Measurements from ENCODE around the gene TRAF3IP1.
A peak's percentile ranks its signal among the peaks of the same experiment; 100 is the strongest.
"Not testable (repeated sequence)": the region's sequence is repeated elsewhere in the genome, so short reads cannot be mapped to it uniquely, and the experiment has no call there.

The TRAF3IP1 gene

DNA sequence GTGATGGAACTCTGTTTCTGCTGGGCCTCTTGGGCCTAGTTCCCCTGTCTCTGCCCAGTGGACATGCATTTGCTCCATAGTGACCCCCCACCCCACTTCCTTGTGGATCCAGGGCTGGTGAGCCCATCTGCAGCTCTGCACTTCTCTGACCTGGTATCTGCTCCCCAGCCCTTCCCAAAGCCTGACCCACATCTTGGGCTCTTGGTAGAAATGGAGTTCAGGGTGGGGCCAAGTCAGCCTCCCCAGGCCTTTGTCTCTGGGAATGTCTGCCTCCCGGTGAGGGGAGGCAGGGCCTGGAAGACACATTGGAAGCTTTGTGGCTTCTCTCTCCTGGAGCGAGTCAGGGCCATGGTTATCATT lies 6.3 kb upstream of the TRAF3IP1 start:
- no peak overlapping the region for H3K4me3 ChIP-seq (ENCODE audit: low read depth, low read length)
- in situ Hi-C loops (cut with HindIII; ENCODE audit: low sequenced_read_pairs), result no loop called here
- TF ChIP-seq, protein P1, sequence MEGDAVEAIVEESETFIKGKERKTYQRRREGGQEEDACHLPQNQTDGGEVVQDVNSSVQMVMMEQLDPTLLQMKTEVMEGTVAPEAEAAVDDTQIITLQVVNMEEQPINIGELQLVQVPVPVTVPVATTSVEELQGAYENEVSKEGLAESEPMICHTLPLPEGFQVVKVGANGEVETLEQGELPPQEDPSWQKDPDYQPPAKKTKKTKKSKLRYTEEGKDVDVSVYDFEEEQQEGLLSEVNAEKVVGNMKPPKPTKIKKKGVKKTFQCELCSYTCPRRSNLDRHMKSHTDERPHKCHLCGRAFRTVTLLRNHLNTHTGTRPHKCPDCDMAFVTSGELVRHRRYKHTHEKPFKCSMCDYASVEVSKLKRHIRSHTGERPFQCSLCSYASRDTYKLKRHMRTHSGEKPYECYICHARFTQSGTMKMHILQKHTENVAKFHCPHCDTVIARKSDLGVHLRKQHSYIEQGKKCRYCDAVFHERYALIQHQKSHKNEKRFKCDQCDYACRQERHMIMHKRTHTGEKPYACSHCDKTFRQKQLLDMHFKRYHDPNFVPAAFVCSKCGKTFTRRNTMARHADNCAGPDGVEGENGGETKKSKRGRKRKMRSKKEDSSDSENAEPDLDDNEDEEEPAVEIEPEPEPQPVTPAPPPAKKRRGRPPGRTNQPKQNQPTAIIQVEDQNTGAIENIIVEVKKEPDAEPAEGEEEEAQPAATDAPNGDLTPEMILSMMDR (IDR thresholded peaks at IDR 0.05; ENCODE audit: low read depth, low read length, missing control alignments), result no peak
- DNase-seq (ENCODE audit: low read depth), result no peak

DNA sequence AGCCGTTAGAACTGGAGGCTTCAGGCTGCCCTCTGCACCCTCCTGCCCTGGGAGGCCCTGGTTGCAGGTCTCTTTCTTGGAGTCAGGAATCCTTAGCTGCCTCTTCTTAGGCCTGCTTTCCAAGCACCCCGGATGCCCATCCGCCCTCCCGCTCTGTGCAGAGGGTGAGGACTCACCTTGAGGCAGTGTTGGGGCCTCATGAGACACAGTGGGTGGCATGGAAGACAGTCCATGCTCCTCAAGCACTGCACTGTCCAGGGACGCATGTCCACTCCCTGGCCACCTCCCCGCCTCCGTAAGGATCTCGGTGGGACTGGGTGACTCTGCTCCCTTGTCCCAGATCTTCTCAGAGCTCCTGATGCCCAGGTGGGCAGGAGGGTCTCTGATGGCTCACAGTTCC lies 5.7 kb upstream of the TRAF3IP1 start:
- DNase-seq (ENCODE audit: low read depth), result no peak
- TF ChIP-seq, protein P1 (IDR thresholded peaks at IDR 0.05; ENCODE audit: low read depth, low read length, missing control alignments), result no peak
- in situ Hi-C loops (cut with HindIII; ENCODE audit: low sequenced_read_pairs), result no loop called here
- no peak overlapping the region for H3K4me3 ChIP-seq (ENCODE audit: low read depth, low read length)

DNA sequence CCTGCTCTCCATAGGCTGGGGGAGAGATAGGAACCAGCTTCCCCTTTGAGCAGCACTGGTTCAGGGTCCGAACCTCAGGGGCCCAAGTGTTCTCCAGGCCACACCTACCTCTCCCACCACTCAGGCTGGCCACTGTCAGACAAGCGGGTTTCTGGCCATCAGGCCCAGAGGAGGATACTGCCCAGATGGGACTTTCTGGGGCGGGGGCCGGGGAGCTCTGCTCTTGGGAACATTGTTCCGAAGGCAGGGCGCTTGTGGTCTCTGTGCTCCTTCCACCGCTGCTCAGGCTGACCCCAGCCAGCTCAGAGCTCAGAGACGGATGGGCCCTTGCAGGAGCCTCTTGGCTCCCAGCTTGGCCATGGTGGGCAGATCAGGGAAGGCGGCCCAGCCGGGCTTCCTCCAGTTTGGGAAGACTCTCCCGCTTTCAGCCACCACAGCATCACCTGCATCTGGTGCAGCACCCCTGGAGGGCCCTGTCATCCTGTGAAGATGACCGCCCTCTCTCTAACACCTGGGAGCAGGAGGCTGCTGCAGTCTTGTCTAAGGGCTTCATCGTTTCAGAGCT lies 5.2 kb upstream of the TRAF3IP1 start:
- TF ChIP-seq, protein P1 (IDR thresholded peaks at IDR 0.05; ENCODE audit: low read depth, low read length, missing control alignments), result no peak
- in situ Hi-C loops (cut with HindIII; ENCODE audit: low sequenced_read_pairs), result no loop called here
- H3K4me3 ChIP-seq (ENCODE audit: low read depth, low read length), result no peak overlapping the region
- no peak for DNase-seq (ENCODE audit: low read depth)

DNA sequence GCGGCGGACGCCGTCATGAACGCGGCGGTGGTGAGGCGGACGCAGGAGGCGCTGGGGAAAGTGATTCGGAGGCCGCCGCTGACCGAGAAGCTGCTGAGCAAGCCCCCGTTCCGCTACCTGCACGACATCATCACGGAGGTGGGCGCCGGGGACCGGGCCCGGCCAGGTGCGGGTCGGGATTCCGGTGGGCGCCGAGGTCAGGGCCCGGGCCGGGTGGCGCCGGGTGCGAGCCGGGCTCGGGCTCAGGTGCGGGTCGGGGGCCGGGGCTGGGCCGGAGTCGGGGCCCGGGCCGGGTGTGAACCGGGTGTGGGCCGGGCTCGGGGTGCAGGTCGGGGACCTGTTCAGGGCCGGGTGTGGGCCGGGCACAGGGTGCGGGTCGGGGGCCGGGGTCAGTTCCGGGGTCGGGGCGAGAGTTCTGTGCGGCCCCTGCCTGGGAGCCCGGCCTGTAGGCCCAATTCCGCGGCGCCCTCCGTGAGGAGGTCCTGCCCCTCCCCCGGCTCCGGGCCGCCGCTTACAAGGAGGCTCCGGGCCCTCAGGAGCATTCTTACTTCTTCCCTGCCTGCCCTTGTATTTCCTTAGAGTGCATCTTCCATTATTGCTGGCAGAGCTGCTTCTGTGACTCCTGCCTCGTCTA lies 447 bp downstream of the TRAF3IP1 start:
- DNase-seq (ENCODE audit: low read depth), result no peak
- TF ChIP-seq, protein P1 (IDR thresholded peaks at IDR 0.05; ENCODE audit: low read depth, low read length, missing control alignments), result no peak
- in situ Hi-C loops (cut with HindIII; ENCODE audit: low sequenced_read_pairs), result no loop called here
- H3K4me3 ChIP-seq (ENCODE audit: low read depth, low read length), result peak overlapping the region; percentile 56

DNA sequence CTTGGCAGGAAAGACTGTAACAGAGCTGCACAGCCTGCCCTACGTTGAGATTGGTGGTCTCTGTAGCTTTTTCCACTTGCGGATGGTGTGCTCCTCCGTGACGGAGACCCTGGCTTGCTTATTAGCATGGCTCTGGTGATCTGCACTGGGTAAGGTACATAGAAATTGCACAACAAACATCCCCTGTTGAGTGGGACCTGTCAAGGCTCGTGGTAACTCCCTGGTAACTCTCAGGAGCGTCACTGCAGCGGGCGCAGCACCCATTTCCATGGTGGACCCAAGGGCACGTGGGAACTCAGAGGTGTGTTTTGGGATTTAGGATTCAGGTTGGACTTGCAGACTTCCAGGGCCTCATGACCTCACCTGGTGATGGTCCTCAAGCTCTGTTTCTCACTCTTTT lies 1.1 kb downstream of the TRAF3IP1 start:
- TF ChIP-seq, protein P1 (IDR thresholded peaks at IDR 0.05; ENCODE audit: low read depth, low read length, missing control alignments), result no peak
- H3K4me3 ChIP-seq (ENCODE audit: low read depth, low read length), result peak overlapping the region; percentile 56
- DNase-seq (ENCODE audit: low read depth), result no peak
- in situ Hi-C loops (cut with HindIII; ENCODE audit: low sequenced_read_pairs), result no loop called here

DNA sequence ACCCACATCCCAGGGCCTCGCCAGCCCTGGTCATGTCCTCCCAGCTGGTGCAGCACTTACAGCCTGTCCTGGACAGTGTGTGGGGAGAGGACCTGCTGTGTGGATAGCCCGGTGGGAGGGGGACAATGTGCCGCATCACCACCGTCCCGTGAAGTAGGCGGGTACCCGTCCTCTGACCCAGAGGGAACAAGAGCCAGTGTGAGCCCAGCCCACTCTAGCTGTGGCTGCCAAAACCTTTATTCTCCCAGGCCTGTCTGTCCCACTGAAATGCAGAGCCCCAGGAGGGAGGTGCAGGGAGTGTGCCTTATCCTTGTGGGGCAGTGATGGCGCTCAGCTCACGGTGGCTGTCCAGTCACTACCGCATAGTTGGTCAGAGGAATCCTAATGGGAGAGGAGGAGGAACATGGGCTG lies 1.7 kb downstream of the TRAF3IP1 start:
- in situ Hi-C loops (cut with HindIII; ENCODE audit: low sequenced_read_pairs), result no loop called here
- no peak for DNase-seq (ENCODE audit: low read depth)
- TF ChIP-seq, protein P1 (IDR thresholded peaks at IDR 0.05; ENCODE audit: low read depth, low read length, missing control alignments), result no peak
- no peak overlapping the region for H3K4me3 ChIP-seq (ENCODE audit: low read depth, low read length)

DNA sequence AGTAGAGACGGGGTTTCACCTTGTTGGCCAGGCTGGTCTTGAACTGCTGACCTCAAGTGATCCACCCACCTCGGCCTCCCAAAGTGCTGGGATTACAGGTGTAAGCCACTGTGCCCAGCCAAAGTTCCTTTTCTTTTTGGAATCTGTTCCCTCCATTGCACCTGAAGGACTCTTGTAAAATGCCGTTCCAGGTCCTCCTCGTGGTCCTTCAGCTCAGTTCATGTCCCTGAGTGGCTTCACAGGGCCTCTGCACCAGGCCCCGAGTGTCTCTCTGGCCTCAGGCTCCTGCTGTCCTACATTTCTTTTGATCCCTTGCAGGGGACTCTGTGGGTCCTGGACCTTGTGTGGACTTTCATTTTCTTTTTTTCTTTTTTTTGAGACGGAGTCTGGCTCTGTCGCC lies 3.9 kb downstream of the TRAF3IP1 start:
- in situ Hi-C loops (cut with HindIII; ENCODE audit: low sequenced_read_pairs); DNase-seq (ENCODE audit: low read depth); H3K4me3 ChIP-seq (ENCODE audit: low read depth, low read length): not testable (repeated sequence)

All from astrocyte of the cerebellum (primary cell).